Neural cell (in vitro differentiated cells): ENCODE results near the gene HSPA1A.

Experiments used
- CTCF ChIP-seq: fragments of 450-650 bp; IDR thresholded peaks from 2 replicates; pipeline ENCODE4 v1.5.1; 2014; ENCODE audit warnings: antibody characterized with exemption, mild to moderate bottlenecking, moderate library complexity; ENCODE audit not compliant: poor library complexity, severe bottlenecking
- EP300 ChIP-seq: fragments of 450-650 bp; conservative IDR thresholded peaks from 2 replicates; pipeline ENCODE4 v1.6.1; 2014; ENCODE audit warnings: antibody characterized with exemption, mild to moderate bottlenecking, moderate library complexity; ENCODE audit not compliant: poor library complexity, severe bottlenecking
- EZH2 ChIP-seq: fragments of 200-600, 300-800 bp; shearing (Covaris generic), sonication (generic); IDR thresholded peaks from 2 replicates; pipeline ENCODE4 v1.6.1; 2014; ENCODE audit warnings: antibody characterized with exemption, low read length, borderline replicate concordance, mild to moderate bottlenecking; ENCODE audit not compliant: insufficient read depth, poor library complexity, severe bottlenecking
- POLR2AphosphoS5 ChIP-seq: IDR thresholded peaks from 2 replicates; pipeline ENCODE4 v1.6.1; 2012
- RAD21 ChIP-seq: fragments of 450-650 bp; conservative IDR thresholded peaks from 2 replicates; pipeline ENCODE4 v1.6.1; 2014; ENCODE audit warnings: antibody characterized with exemption, mild to moderate bottlenecking, moderate library complexity
- REST ChIP-seq: IDR thresholded peaks from 2 replicates; pipeline ENCODE4 v1.6.1; 2012; ENCODE audit warnings: borderline replicate concordance
- TAF1 ChIP-seq: IDR thresholded peaks from 2 replicates; pipeline ENCODE4 v1.6.1; 2012; ENCODE audit warnings: low read depth

DNA sequence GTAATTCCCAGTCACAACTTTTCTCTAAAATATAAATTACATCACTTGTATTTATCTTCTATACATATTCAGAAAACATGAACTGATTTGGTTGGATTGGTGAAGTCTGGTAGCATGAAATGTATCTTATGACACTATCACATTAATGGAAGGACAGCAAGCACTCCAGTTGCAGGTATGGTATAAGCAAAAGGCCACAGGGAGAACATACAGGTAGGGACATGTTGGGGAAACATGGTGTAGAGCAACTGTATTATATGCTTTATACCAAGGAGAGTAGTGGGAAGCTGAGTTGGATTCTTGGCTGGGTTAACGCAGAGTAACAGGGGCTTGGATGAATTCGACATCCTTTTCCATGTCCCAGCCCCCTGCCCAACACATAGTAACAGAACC is 18.4 kb upstream of the HSPA1A start:
- TF ChIP-seq CTCF (no peak), EP300 (no peak), REST (no peak), POLR2AphosphoS5 (no peak), TAF1 (no peak), EZH2 (no peak), RAD21 (no peak)
